ENCODE results near the gene ISG15.
"Not testable (repeated sequence)": the region's sequence is repeated elsewhere in the genome, so short reads cannot be mapped to it uniquely, and the experiment has no call there.

Gene ISG15

GRCh38 chr1:1030867-1031658, 17.8 kb downstream of the ISG15 start:
- not testable (repeated sequence) for DNase-seq

- no peak for DNase-seq
These were observed 18.4 kb downstream of the ISG15 start for GRCh38 chr1:1031659-1032235.

DNA sequence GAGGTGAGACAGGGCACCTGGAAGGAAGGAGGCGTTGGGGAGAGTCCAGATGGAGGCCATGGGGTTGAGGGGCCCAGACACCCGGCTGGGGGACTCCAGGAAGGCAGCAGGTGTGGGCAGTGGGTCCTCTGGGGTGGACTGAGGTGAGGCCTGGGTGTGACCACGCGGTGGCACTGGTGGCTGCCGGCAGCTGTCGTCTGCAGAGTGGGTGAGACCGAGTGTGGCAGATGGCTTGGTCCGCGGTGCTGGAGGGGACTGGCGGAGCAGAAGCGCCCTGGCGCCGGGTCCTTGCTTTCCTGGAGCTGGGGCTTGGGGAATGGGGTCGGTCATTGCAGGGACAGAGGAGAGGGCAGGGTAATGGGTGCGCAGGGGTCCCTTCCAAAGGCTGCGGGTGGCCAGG, 19.1 kb downstream of the ISG15 start:
- DNase-seq = no peak

DNA sequence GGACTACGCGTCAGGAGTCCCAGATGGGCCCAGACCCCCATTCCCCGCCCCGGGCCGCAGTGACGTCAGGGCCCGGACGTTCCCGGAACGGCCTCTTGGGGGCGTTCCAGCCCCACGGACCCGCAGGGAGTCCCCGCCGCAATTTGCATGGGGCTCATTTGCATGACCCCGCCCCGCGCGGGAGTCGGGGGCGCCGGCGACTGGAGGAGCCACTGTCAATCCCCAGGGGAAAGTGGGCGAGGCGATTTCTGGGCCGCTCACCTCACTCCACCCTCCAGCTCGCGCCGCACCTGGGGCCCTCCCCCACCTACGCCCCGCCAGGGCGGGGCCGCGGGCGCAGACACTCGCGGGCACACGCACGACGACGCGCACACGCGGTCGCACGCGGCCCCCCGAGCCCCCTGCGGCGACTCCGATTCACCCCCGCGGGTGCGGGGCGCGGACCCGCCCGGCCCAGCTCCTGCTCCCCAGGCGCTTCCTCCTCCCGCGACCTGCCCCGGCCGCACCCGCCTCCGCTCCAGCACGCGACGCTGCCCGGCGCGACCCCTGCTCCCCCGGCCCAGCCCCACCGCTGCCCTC, 19.8 kb downstream of the ISG15 start:
- peak; percentile 77 for DNase-seq

GRCh38 chr1:1033731-1034438, 20.6 kb downstream of the ISG15 start:
- DNase-seq = no peak

DNA sequence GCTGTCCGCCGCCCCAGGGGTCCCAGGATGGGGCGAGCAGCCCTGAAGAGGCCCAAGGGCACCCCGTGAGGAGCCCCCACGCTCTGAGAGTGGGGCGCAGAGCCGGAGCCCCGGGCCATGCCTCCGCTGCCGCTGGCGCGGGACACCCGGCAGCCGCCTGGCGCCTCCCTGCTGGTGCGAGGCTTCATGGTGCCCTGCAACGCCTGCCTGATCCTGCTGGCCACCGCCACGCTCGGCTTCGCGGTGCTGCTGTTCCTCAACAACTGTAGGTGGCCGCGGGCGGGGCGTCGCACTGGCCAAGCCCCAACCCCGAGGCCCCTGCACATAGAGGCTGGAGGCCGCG, 21.1 kb downstream of the ISG15 start:
- DNase-seq = no peak

GRCh38 chr1:1035291-1035943, 22.1 kb downstream of the ISG15 start:
- DNase-seq = no peak

GRCh38 chr1:1037366-1038327, 24.4 kb downstream of the ISG15 start:
- no peak for DNase-seq

DNA sequence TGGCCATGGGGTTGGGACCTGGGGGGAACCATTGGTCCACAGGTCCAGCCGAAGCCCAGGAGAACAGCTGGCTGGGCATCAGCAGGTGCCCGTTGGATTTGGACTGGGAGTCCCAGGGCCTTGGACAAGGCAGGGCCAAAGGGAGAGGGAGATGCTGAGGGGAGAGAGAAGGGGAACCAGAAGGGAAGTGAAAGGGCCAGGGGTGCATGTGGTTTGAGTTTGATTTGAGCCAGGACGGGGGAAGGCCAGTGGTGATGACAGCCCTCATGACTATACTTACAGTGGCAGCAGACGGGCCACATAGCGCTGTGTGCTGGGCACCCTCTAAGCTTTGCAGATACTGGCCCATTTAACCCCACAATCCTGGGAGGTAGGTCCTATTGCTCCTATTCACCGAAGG, 25.4 kb downstream of the ISG15 start:
- no peak for DNase-seq

DNA sequence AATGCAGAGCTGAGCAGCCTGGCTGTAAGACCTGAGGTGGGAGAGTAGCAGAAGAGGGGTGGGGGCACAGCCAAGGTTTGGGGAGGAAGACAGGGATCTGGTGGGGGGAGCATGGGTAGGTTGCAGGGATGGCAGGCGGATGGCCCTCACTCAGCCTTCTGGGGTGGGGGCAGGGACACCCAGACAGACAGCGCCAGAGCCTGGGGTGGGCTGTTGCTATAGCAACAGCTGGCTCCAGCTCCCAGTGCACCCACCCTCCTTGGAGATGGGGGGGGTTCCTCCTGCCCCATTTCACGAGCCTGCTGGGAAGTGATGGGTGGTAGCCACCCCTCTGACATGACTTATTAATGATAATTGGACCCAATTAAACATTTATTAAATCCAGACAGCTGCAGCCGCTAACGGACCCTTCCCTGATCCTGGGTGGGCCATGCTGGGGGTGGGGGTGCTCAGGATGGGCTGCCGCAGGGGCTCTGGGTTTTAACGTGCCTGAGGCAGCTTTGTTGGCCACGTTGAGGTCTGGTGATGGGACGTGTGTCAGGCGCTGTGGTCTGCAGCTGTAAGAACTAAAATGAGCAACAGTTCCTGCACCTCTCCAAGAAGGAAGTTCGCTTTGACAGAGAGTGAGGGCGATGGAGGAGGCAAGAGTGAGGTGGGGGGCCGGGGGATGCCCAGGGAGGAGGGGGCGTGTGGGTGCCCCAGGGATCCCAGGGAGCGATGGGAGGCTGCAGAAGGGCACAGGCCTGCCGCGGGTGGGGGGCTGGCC, 26.0 kb downstream of the ISG15 start:
- no peak for DNase-seq

- DNase-seq = peak; percentile 78
These were observed 27.0 kb downstream of the ISG15 start for GRCh38 chr1:1040004-1040991.

GRCh38 chr1:1041092-1041523, 27.8 kb downstream of the ISG15 start:
- DNase-seq = no peak

DNA sequence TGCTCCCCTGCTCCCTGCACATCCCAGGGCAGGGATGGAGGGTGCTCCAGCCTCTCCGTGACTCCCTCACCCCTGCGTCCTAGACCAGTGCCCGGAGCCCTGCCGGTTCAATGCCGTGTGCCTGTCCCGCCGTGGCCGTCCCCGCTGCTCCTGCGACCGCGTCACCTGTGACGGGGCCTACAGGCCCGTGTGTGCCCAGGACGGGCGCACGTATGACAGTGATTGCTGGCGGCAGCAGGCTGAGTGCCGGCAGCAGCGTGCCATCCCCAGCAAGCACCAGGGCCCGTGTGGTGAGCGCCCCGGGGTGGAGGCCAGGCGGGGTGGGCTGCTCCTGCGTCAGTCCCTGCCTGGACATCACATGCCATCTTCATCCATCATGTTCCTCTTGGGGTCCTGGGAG, 28.6 kb downstream of the ISG15 start:
- no peak for DNase-seq

DNA sequence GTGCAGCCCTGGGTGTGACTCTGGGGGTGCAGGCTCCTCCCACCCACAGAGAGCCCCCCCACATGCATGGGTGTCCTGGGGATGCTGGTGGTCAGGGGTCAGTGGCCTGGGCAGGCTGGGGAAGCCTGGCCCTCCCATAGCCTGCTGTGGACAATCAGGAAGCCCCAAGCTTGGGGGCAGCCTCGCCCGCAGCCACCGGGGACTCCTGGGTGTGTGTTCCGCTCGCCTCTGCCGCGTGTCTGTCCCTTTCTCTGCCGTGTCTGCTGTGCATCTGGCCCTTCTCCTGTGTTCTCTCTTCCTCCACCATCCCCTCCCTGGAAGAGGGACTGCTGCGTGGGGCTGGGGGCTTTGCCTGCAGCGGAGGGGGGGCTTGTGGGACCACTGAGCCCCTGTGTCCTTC, 29.5 kb downstream of the ISG15 start:
- no peak for DNase-seq

DNA sequence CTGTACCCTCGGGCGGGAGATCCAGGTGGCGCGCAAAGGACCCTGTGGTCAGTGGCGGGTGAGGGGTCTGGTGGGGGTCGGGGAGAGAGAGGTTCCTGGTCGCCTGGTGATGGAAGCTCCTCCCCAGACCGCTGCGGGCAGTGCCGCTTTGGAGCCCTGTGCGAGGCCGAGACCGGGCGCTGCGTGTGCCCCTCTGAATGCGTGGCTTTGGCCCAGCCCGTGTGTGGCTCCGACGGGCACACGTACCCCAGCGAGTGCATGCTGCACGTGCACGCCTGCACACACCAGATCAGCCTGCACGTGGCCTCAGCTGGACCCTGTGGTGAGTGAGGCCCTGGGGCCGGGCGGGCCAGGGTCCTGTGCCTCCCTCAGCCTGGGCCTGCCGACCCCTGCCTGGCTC, 30.1 kb downstream of the ISG15 start:
- DNase-seq = no peak

- DNase-seq = no peak
These were observed 30.6 kb downstream of the ISG15 start for GRCh38 chr1:1043921-1044320.

- no peak for DNase-seq
These were observed 31.3 kb downstream of the ISG15 start for GRCh38 chr1:1044455-1045078.

- DNase-seq = no peak
These were observed 31.8 kb downstream of the ISG15 start for GRCh38 chr1:1045129-1045528.

DNA sequence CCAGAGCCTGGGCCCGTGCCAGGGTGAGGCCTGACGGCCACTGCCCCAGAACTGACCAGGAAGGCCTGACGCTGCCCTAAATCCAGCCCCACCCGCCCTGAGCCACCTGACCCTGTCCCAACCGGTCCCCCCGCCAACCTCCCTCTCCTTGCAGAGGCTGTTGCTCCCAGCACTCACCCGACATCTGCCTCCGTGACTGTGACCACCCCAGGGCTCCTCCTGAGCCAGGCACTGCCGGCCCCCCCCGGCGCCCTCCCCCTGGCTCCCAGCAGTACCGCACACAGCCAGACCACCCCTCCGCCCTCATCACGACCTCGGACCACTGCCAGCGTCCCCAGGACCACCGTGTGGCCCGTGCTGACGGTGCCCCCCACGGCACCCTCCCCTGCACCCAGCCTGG, 32.9 kb downstream of the ISG15 start:
- no peak for DNase-seq

Measured in activated gamma-delta T cell (primary cell).